Pancreas (tissue), 10 donors: ENCODE results near the gene CST9. TPM values are rescaled to one million over a fixed set of nuclear protein-coding genes. Genes with fewer than 3 reads are reported as not detected.

Experiments used
- ATAC-seq, 4 donors: fragments of 200-7000 bp; cut with Tn5 transposase; one replicate each; pipeline versions ENCODE4 v1.8.0 to v1.9.1; 2020; ENCODE audit warnings: mild to moderate bottlenecking in 4 of 4, moderate library complexity in 4 of 4
- DNase-seq, 6 donors: peaks; one replicate each; pipeline ENCODE4 v3.0.0-alpha.2; 2020
- FAIRE-seq: peaks from 2 replicates; lab custom pipeline; 2012; peaks lifted over from hg19 to GRCh38; lab: Jason Lieb, UNC
- H3K27ac ChIP-seq, 4 donors: fragments of 200-600 bp; sonication (generic); 1 replicate in 3 of 4; 2 replicates in 1 of 4; pipeline versions ENCODE4 v1.5.0 to v1.8.0; 2020
- H3K27me3 ChIP-seq, 4 donors: fragments of 200-600 bp; one replicate each; pipeline ENCODE4 v1.8.0; 2021
- H3K36me3 ChIP-seq, 3 donors: fragments of 200-600 bp; sonication (generic) in 1 of 3; one replicate each; pipeline versions ENCODE4 v1.5.0 to v1.8.0; 2020 to 2021
- H3K4me1 ChIP-seq, 3 donors: fragments of 200-600 bp; one replicate each; pipeline ENCODE4 v1.8.0; 2021
- H3K4me3 ChIP-seq, 4 donors: fragments of 200-600 bp; sonication (generic) in 2 of 4; one replicate each; pipeline versions ENCODE4 v1.5.0 to v1.8.0; 2020 to 2021
- H3K9me3 ChIP-seq, 4 donors: fragments of 200-600 bp; one replicate each; pipeline ENCODE4 v1.8.0; 2021
- CTCF ChIP-seq, 4 donors: fragments of 200-600 bp; sonication (generic) in 3 of 4; IDR thresholded peaks; one replicate each; pipeline versions ENCODE4 v1.5.0 to v1.8.0; 2021; ENCODE audit warnings: antibody characterized with exemption in 4 of 4
- WGBS, 2 donors: extraction: QIAGEN DNeasy Blood & Tissue Kit; methylation state at CpG; one replicate each; pipeline ENCODE4 v1.1.7; 2013; 5-methylcytosine and 5-hydroxymethylcytosine counted together
- intact Hi-C, 3 donors: fragments of 100-400 bp; cut with DNase I; formaldehyde crosslinking; loops; one replicate each; pipeline versions ENCODE4 v1.11.1 to v1.14.2; 2022
- polyA plus RNA-seq, 2 donors: library from polyadenylated mRNA; stranded (reverse); fragments of 200-250 nt; gene quantifications; one replicate each; pipeline ENCODE4 v1.2.3, GENCODE V29; 2013
- total RNA-seq, 6 donors: library from RNA; stranded (reverse); fragmentation: NEBNext Ultra II Directional in 4 of 6; extraction: Animal tissue kit (Norgen Biotek cat#: 25700) in 4 of 6; gene quantifications; one replicate each; pipeline versions ENCODE4 v1.2.1 to v1.2.4, GENCODE V29; 2021 to 2023
- donor health status: healthy with polysubstance abuse.
- donor health status: DM: no; HTN: no; CAD: no; lungs with moderate emphysema.
- donor health status: DM: no; HTN: no; CAD: no.
- donor health status: control.
- donor health status: control.
- donor health status: Bipolar disorder and iron deficiency.
- donor health status: DM: yes; HTN: yes; CAD: no.
- donor health status: DM: no; HTN: no; CAD: no.
- donor health status: DM: no; HTN: no; CAD: no.
- donor health status: DM: yes; HTN: yes; CAD: no.

CST9 gene
- total and polyA plus RNA-seq, 8 donors = not detected

- Histone ChIP-seq H3K9me3 (no peaks in the 10 kb centered on the region), H3K36me3 (no peaks in the 10 kb centered on the region), H3K4me3 (no peak overlapping the region), H3K27me3 (no peaks in the 10 kb centered on the region), H3K27ac (no peak overlapping the region), H3K4me1 (no peaks in the 10 kb centered on the region)
- DNase-seq (no peak), ATAC-seq (no peak), FAIRE-seq (no peak)
- no peak for TF ChIP-seq CTCF (IDR thresholded peaks at IDR 0.05)
- intact Hi-C loops = no loop called here
- WGBS, 2 donors = 27 to 28% methylated on average over 1 of the region's 1 CpG
Measured at GRCh38 chr20:23554401-23554800, 51.3 kb downstream of the CST9 start.

Other genes starting within 250 kb of the CST9 start
- gene GZF1, start 243.7 kb downstream of the CST9 start, total RNA-seq = 1 to 10 TPM; 3.5 to 7.9 (median 4.2) TPM
- 1 to 10 TPM; 4.3 to 4.5 TPM for gene GZF1, start 243.7 kb downstream of the CST9 start, polyA plus RNA-seq
- gene NAPB, start 184.4 kb downstream of the CST9 start, total RNA-seq = 1 to 10 TPM; 2.3 to 6.3 (median 3.9) TPM
- 10 to 100 TPM in 1 of 2 donors, 1 to 10 TPM in 1; 4.2 to 11.7 TPM for gene NAPB, start 184.4 kb downstream of the CST9 start, polyA plus RNA-seq
- gene CSTL1, start 166.2 kb downstream of the CST9 start, total RNA-seq = not detected
- not detected for gene CSTL1, start 166.2 kb downstream of the CST9 start, polyA plus RNA-seq
- gene CST11, start 153.0 kb downstream of the CST9 start, total RNA-seq = not detected
- gene CST11, start 153.0 kb downstream of the CST9 start, polyA plus RNA-seq = not detected
- not detected for gene CST8, start 114.8 kb downstream of the CST9 start, total RNA-seq
- not detected for gene CST8, start 114.8 kb downstream of the CST9 start, polyA plus RNA-seq
- not detected for gene CST9L, start 37.4 kb downstream of the CST9 start, total RNA-seq
- gene CST9L, start 37.4 kb downstream of the CST9 start, polyA plus RNA-seq = not detected
- 100 to 1,000 TPM; 232 to 445 (median 264) TPM for gene CST3, start 32.0 kb upstream of the CST9 start, total RNA-seq
- 100 to 1,000 TPM; 201 to 319 TPM for gene CST3, start 32.0 kb upstream of the CST9 start, polyA plus RNA-seq
- gene CST4, start 83.1 kb upstream of the CST9 start, total RNA-seq = not detected
- not detected for gene CST4, start 83.1 kb upstream of the CST9 start, polyA plus RNA-seq
- gene CST1, start 145.0 kb upstream of the CST9 start, total RNA-seq = not detected
- gene CST1, start 145.0 kb upstream of the CST9 start, polyA plus RNA-seq = under 1 TPM; 0.21 to 0.34 TPM
- 1 to 10 TPM in 1 of 6 donors, under 1 TPM in 1, not detected in 4; 0.28 to 2.7 TPM for gene CST2, start 220.8 kb upstream of the CST9 start, total RNA-seq
- 1 to 10 TPM; 2.3 to 7.5 TPM for gene CST2, start 220.8 kb upstream of the CST9 start, polyA plus RNA-seq